Activated naive CD4-positive, alpha-beta T cell (primary cell): ENCODE data around the gene MRPL50.
"Not testable (repeated sequence)": the region's sequence is repeated elsewhere in the genome, so short reads cannot be mapped to it uniquely, and the experiment has no call there.

Source experiments
- DNase-seq, 4 experiments: peaks; one replicate each; lab custom pipeline; 2025; lab: John Stamatoyannopoulos, UW

MRPL50 gene

DNA sequence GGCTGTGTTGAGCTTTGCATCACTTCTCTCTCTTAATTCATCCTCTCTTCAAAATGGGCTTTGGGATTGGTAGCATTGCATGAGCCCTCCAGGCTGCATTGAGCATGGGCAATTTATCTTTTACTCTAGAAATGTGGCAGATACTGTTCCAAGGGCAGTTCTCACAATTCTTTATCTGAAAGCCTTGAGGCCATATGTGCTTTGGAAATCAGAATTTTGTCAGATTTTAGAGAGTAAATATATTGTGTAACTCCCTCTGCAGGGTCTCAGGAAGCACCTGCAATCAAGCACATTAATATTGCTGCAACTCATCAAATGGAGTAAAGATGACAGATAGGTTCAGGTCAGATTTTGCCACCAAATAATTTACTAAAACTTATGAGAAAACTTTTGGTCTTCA lies 19.6 kb upstream of the MRPL50 start:
- no peak for DNase-seq

DNA sequence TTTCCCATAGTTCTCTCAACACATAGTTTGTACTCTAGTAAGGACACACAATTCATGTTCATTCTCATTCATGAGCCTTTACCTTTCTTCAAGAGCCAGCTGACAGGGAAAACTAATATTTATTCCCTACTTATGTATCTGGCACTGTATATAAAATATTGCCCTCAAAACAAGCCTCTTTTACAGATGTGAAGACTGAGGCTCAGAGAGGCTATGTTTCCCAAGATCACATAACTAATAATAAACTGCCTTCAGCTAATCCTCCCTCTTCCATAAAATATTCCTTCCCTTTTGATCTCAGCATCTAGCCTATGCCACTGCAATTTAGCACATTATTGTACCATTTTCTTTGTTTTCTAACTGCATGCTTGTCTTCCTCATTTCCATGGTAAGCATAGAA lies 19.0 kb upstream of the MRPL50 start:
- no peak for DNase-seq

DNA sequence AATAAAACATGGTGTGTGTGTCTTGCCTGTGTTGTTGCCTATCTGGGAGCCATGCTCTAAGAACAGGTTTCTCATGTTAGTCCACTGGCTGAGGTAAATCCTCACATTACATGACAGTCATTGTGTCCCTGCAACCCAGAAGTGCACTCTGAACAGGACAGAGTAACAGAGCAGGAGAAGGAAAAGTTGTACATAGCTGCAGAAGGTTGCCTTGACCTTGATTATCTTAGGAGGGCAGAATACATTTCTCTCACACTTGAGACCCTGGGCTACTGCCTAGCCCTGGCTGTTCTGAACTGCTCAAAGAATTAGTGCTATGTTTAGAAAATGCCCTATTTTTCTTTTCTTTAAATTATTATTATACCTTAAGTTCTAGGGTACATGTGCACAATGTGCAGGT lies 17.2 kb upstream of the MRPL50 start:
- DNase-seq = no peak

DNA sequence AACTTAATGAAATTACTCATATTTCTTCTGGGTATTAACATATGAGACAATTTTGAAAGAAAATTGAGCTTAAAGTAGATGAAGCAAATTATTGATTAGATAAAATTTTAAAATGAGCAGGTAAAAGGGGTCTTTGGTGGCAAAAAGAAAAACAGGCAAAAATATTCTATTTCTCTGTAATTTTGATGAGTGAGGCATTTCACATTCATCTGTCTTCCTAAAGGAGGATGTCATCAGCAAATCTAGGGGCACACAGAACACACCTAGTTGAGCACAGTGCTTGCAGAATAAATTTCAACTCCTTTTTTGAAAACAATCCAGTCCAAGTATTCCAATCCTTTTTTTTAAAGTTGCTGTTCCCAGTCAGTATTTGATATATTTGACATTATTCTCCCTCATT lies 16.4 kb upstream of the MRPL50 start:
- DNase-seq = no peak

DNA sequence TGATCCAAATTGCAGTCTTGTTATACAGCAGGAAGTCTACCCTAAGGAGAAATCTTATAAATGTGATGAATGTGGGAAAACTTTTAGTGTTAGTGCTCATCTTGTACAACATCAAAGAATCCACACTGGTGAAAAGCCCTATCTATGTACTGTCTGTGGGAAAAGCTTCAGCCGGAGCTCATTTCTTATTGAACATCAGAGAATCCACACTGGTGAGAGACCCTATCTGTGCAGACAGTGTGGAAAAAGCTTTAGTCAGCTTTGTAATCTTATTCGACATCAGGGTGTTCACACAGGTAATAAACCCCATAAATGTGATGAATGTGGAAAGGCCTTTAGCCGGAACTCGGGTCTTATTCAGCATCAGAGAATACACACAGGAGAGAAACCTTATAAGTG lies 10.7 kb upstream of the MRPL50 start:
- DNase-seq = no peak

DNA sequence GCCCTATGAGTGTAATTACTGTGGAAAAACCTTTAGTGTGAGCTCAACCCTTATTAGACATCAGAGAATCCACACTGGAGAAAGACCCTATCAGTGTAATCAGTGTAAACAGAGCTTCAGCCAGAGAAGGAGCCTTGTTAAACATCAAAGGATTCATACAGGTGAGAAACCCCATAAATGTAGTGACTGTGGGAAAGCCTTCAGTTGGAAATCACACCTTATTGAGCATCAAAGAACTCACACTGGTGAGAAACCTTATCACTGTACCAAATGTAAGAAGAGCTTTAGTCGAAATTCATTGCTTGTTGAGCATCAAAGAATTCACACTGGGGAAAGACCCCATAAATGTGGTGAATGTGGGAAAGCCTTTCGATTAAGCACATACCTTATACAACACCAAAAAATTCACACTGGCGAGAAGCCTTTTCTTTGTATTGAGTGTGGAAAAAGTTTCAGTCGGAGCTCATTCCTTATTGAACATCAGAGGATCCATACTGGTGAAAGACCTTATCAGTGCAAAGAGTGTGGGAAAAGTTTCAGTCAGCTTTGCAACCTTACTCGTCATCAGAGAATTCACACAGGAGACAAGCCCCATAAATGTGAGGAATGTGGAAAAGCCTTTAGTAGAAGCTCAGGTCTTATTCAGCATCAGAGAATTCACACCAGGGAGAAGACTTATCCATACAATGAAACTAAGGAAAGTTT lies 10.1 kb upstream of the MRPL50 start:
- no peak for DNase-seq

DNA sequence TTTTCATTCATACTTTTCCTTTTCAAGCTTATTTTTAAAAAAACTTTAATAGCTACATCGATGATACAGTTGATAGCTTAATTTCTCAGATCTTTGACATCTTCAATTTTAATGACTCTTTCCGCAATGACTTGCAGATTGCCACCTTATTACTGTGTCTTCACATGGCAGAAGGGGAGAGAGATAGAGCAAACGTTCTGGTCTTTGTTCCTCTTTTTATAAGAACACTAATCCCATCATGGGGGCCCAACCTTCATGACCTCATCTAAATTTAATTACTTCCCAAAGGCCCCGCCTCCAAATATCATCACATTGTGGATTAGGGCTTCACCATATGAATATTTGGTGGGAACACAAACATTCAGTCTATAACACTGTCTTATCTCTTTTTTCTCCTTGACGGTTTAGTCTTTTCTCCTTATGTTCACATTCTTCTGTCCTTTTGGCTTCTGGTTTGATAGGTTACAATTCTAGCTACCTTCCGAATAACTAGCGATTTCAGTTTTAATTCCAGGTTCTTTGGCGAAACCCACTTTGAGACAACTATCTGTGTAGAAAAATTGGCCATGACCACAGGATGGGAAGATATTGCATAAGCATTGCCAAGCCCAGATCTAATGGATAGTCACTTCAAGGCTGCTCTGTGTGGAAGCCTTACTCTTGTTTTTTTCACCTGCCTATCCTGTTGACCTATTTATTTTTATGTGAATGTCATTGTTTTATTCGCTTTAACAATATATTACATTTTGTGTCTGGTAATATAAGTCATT lies 5.3 kb upstream of the MRPL50 start:
- DNase-seq = no peak

DNA sequence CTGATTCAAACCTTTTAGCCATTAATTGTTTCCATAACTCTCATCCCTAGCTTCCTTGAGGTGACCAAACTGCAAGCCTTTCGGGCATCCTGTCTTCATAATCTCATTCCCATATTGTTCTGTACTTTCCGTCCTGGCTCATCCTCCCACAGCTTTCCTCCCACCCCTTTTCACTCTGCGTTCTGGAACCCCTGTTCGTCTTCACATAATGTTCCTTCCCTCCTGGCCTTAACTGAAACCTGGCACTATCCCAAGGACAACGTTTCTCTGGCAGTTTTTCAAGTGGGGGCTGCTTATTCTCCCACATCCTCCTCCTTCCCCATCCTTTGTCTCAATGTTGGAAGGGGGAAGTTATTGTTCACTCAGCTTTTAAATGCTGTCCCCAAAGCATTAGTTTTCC lies 1.7 kb upstream of the MRPL50 start:
- no peak for DNase-seq

DNA sequence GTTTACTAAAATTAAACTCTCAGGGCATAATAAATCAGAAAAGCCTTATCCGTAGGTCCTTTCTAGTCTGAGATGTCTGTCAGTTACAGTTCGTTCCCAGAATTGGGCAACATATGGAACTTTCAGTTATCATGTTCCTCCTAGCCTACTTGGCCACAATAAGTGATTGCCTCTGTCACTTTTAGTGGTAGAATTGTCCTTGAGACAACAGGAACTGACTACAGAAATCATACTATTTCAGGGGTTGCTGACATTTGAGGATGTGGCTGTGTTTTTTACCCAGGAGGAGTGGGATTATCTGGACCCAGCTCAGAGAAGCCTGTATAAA lies 1.2 kb upstream of the MRPL50 start:
- DNase-seq = no peak

DNA sequence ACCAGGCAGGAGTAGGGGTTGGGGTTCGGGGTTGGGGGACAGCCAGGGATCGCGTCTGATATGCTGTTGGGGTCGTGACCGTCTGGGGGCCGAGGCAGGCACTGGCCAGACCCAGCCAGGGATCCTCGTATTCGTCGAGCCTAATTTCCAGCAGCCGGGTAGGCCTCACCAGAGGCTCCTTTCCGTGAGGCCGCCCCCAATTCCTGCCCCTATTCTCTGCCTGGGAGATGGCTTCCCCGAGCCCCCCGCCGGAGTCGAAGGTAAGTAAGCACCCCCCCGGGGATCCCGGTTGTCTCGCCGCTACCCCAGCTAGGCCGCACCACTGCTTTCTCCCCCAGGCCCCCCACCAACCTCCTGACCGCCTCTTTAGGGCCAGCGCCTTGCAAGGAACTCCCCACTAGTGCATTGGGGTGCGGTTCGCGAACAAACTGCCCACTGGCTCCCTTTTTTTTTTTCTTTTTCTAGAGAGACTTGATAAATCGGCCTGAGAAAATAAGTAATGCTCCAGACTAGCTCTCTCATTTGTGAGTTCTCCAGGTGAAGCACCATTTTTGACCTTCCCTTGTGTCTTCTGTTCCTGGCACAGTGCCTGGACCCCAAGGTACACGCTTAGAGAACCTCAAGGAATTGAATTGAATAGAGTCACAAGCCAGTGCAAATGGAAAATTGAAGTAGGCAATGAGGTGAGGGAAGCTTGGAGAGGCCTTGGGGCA lies 668 bp upstream of the MRPL50 start:
- peak in 2 of 4 experiments; percentile 20 to 35 for DNase-seq

DNA sequence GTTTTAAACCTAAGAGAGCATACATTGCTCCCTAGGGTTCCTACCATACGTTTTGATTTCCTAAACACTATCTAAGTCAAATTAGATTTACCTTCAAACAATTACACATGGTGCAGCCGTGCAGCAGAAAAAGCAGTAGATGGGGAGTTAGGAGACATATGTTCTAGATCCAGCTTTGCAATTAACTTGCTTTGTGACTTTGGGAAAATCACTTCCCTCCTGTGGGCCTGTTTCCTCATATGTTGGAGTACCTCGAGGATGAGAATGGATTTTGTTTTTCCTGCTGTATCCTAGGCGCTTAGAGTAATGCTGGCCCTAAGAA lies 711 bp downstream of the MRPL50 start:
- DNase-seq = no peak

DNA sequence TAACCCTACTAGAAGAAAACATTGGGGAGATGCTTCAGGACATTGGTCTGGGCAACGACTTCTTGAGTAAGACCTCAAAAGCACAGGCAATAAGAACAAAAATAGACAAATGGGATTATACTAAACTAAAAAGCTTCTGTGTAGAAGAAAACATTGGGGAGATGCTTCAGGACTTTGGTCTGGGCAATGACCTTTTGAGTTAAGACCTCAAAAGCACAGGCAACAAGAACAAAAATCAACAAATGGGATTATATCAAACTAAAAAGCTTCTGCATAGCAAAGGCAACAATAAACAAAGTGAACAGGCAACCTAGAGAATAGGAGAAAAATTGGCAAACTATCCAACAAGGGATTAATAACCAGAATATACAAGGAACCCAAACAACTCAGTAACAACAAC lies 3.7 kb downstream of the MRPL50 start:
- DNase-seq = no peak

DNA sequence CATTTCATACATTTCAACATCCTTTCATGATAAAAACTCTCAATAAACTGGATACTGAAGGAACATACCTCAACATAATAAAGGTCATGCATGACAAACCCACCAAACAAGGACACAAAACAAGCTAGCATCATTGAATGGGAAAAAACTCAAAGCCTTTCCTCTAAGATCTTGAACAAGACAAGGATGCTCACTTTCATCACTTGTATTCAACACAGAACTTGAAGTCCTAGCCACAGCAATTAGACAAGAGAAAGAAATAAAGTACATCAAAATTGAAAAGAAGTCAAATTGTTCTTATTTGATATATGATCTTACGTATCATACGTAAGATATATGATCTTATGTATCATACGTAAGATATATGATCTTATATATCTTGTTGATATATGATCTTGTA lies 5.3 kb downstream of the MRPL50 start:
- no peak for DNase-seq

DNA sequence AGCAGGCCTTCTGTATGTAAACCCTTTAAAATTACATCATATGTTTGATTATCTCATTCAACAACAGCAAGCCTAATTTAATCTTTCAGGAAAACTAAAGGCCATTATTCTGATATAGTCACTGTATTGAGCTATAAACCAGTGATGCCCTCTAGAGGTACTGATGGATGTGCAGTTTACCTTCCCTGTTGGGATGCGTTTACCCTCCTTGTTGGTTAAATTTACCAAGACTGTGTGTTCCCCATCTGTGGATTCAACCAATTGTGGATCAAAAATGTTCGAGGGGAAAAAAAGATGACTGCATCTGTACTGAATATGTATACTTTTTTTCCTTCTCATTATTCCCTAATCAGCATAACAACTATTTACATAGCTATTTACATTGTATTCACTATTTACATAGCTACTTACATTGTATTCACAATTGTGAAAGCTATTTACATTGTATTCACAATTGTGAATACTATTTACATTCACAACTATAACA lies 9.9 kb downstream of the MRPL50 start:
- no peak for DNase-seq

DNA sequence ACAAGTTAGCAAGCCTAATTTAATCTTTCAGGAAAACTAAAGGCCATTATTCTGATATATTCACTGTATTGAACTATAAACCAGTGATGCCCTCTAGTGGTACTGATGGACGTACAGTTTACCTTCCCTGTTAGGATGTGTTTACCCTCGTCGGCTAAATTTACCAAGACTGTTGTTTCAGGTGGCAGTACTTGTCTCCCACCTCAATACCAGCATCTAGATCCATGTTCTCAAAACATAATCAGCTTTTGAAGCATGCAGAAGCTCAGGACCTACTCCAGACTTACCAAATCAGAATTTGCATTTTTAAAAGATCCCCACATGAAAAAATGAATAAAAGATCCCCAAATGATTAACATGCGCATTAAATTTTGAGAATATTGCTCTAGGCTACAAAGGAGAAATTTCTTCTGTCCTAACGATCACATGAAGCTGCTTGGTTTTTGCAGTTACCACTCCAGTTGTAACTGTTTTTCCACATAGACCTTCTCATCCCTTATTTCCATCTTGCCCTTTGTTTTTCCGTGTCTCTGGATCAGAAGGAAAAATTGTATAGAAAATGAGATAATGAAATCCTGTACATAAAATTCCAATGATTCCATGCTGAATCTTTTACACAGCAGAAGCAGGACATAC lies 10.4 kb downstream of the MRPL50 start:
- no peak for DNase-seq

DNA sequence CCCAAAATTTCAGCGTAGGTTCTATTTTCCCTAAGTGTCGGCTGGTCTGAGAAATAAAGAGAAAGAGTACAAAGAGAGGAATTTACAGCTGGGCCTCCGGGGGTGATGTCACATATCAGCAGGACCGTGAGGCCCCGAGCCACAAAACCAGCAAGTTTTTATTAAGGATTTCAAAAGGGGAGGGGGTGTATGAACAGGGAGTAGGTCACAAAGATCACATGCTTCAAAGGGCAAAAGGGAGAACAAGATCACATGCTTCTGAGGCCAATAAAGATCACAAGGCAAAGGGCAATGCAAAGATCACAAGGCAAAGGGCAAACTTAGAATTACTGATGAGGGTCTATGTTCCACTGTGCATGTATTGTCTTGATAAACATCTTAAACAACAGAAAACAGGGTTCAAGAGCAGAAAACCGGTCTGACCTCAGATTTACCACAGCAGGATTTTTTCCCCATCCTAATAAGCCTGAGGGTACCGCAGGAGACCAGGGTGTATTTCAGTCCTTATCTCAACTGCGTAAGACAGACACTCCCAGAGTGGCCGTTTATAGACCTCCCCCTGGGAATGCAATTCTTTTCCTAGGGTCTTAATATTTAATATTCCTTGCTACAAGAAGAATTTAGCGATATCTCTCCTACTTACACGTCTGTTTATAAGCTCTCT lies 13.4 kb downstream of the MRPL50 start, which contains the start of gene BAAT:
Gene BAAT (minus strand): TSS at position 134 of the 664 bp plus-strand sequence. CDS start 13,602 bp downstream, outside the sequence.
- not testable (repeated sequence) for DNase-seq

DNA sequence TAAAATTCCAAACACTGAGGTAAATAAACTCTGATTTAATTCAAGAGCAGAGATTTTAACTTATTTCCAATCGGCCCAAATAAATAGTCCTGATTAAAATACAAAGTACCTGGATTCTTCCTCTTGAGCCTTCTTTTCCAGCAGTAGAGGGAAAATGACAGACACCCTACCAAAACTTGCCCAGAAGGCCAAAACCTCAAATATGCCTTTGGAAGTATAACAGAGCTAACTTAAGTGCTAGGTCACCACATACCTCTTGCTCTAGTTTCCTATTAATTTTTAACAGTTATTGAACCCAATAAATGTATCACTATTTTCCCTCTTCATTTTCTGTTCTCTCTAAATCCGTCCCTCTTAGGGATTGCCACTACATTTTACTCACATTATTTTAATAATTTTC lies 15.1 kb downstream of the MRPL50 start:
- DNase-seq = no peak

DNA sequence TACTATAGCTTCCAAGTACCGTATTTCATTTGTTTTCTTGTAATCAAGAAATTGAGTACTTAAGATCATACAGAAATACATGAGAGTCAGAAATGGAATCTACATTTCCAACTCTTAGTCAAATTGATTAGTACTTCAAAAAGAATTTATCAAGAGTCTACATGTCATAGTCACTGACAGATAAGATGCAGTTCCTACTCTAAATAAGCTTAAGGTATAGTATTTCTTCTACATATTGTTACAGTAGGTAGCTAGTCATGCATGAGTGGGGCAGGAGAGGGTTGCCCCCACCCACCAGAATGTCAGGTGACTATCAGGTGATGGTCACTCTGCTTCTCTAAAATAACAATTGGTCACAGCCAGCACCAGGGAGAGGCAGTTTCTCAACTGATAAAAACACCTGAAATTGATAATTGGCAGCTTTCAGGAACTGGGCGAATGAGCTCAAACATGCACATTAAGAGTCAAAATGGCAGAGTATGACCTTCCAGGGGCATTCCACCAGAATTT lies 16.5 kb downstream of the MRPL50 start:
- no peak for DNase-seq

DNA sequence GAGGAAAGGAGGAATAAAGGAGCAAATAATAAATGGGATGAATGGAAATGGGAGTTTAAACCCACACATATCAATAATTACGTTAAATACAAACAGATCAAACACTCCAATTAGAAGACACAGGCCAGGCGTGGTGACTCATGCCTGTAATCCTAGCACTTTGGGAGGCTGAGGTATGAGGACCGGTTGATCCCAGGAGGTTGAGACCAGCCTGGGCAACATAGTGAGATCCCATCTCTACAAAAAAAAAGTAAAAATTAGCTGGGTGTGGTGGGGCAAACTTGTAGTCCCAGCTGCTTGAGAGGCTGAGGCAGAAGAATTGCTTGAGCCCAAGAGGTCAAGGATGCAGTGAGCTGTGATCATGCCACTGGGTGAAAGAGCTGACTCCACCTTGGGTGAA lies 17.3 kb downstream of the MRPL50 start:
- DNase-seq = no peak

DNA sequence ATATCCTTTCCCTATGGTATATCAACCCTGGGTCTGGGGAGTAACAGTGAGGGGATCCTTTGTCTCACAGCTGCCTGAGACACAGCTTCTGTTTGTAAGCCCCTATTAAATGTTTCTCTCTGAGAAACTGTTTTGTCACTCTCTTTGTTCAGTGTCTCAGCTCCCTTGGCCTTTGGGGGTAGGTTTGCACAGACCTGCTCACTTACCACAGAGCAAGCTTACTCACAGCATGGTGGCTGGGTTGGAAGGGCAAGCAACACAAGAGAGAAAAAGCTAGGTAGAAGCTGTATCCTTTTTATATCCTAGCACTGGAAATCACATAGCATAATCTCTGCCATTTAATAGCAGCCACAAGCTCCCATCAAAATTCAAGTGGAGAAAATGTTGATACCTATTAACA lies 18.1 kb downstream of the MRPL50 start:
- DNase-seq = no peak

DNA sequence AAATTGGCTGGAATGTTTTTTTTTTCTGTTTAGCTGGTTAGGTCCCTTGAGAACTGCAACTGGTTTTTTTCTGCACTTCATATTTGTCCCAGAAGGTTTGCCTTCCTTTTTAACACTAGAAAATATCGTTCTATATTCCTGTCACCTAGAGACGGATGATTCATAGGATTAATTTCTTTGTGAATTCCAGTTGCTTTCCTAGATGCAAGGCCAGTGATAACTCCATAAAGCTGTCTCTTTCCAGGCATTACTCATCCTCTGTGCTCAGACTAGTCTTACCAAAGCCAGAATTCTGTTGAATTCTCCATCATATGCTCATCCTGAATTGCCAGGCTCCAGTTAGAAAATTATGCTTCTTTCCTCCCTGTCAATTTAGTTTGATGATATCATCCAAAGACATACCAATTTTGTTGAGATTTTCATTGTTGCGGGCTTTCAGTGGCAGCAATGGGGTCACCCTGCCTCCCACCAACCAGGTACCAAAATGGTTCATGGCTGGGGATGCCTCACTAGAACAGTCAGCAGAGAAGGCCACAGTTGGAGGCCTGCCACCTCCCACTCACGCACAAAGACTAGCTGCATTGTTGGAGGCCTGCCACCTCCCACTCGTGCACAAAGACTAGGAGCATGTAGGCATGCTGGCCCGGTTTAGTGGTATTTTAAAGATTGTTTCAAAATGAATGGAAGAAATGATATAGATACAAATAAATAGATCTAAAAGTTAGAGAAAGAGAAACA lies 22.1 kb downstream of the MRPL50 start:
- DNase-seq = no peak
